GM12865 (cell line): ENCODE measurements around the gene CADM2.
"Not testable (repeated sequence)": the region's sequence is repeated elsewhere in the genome, so short reads cannot be mapped to it uniquely, and the experiment has no call there.

ENCODE experiments used
- DNase-seq: peaks from one replicate; pipeline ENCODE4 v3.0.0; 2010; ENCODE audit warnings: low read depth
- H3K4me3 ChIP-seq: 2 replicates; pipeline ENCODE4 v1.5.1; 2011; ENCODE audit warnings: mild to moderate bottlenecking, low read depth, low read length, control low read depth
- TF ChIP-seq, protein P1 (sequence below): IDR thresholded peaks from 2 replicates; pipeline ENCODE4 v1.5.1; 2011; ENCODE audit warnings: low read length, control low read depth, low read depth, inconsistent platforms; ENCODE audit not compliant: insufficient read depth; ENCODE audit errors: missing control alignments

CADM2 gene

DNA sequence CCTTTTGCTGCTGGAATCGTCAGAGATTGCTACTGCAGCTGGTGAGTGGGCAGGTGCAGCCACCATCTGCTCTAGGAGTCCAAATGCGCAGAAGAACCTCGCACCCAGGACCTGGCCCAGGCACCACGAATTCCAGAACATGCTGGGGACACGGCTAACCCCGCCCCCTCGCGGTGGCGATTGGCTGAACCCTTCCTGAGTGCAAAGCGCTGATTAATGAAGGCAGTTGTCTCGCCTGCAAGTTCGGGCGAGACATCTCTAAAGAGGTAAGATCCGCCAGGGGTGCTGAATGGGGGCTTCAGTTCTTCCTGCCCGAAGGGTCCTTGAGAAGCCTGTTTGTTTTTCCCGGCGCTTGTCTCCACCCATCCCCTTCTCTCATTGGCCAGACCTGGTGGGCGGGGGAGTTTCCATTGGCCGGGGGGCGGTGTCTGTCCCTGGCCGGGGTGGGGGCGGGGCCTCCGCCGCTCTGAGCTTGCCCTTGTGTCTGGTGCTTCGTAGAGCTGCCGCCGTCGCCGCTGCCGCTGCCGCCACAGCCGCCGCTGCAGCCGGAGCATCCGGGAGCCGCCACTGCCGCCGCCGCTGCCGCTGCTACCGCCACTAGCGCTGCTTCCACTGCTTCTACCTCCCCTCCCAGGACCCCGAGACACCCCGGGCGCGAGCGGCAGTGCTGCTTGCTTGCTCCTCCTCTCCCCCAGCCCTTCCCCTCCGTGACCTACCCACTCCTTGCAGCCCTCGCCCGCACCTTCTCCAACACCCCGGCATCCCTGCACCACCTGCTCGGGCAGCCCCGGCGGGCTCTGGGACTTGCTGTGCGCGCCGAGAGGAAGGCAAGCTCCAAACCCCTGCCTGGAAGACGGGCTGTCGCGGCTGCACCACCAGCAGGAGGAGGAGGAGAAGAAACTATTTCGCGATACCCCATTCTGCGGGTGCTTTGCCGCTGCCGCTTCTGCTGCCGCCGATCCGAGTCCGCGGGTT lies at the start of gene CADM2:
CADM2 (plus strand) TSS at position 495 of the 975 bp plus-strand sequence.
- peak; percentile 65 for DNase-seq
- H3K4me3 ChIP-seq, result peak within 1 kb of the TSS; percentile 29
- TF ChIP-seq, protein P1, sequence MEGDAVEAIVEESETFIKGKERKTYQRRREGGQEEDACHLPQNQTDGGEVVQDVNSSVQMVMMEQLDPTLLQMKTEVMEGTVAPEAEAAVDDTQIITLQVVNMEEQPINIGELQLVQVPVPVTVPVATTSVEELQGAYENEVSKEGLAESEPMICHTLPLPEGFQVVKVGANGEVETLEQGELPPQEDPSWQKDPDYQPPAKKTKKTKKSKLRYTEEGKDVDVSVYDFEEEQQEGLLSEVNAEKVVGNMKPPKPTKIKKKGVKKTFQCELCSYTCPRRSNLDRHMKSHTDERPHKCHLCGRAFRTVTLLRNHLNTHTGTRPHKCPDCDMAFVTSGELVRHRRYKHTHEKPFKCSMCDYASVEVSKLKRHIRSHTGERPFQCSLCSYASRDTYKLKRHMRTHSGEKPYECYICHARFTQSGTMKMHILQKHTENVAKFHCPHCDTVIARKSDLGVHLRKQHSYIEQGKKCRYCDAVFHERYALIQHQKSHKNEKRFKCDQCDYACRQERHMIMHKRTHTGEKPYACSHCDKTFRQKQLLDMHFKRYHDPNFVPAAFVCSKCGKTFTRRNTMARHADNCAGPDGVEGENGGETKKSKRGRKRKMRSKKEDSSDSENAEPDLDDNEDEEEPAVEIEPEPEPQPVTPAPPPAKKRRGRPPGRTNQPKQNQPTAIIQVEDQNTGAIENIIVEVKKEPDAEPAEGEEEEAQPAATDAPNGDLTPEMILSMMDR, result no peak

DNA sequence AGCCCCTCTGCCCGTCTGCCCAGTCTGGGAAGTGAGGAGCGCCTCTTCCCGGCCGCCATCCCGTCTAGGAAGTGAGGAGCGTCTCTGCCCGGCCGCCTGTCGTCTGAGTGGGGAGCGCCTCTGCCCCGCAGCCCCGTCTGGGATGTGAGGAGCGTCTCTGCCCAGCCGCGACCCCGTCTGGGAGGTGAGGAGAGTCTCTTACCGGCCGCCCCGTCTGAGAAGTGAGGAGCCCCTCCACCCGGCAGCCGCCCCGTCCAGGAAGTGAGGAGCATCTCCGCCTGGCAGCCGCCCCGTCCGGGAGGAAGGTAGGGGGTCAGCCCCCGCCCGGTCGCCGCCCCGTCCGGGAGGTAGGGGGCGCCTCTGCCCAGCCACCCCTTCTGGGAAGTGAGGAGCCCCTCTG lies 40.2 kb upstream of the CADM2 start:
- not testable (repeated sequence) for DNase-seq, H3K4me3 ChIP-seq

DNA sequence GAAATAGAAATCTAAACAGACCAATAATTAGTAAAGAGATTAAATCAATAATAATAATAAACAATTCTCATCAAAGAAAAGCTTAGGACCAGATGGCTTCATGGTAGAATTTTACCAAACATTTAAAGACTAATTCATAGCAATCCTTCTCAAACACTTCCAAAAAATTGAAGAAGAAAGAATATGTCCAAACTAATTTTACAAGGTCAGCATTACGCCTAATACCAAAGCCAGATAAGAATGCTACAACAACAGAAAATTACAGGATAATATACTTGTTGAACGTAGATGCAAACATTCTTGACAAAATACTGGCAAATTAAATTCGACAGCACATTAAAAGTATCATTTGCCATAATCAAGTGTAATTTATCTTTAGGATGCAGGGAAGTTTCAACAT lies 36.1 kb upstream of the CADM2 start:
- TF ChIP-seq, protein P1, result no peak
- no peak for DNase-seq
- no peak overlapping the region for H3K4me3 ChIP-seq

DNA sequence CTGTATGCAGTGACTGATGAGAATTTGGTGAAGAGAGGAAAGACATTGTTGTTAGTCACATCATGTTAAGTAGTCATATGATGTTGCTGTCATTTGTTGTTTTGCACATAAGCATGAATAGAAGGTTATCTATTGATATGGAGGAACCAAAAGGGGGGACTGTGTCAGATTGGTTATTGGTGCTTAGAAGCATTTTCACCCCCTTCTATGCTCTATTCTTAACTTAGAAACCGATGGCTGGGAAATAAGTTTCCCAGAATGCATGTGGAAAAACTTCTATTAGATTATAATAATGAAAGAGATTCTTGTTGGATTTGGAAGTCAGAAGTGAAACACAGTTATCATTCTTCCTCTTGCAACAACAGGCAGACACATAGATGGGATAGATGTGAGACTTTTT lies 33.2 kb upstream of the CADM2 start:
- DNase-seq, result no peak
- no peak overlapping the region for H3K4me3 ChIP-seq
- TF ChIP-seq, protein P1, result no peak

DNA sequence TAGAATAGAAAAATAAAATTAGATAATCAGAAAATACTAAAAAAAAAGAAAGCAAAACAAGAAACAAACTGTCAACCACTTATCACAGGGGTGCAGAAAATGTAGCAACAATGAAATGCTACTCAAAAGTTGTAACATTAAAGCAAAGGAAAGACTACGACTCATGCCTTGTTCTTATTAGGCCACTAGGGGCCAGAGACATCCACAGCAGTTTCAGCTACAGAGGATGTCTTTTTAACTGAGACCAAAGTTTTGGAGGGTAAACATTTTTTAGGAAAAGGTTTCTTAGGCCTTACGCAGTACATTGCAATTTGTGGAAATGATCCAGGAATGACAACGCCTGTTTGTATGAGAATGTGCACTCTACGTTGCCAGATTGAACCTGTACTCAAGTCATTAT lies 15.4 kb upstream of the CADM2 start:
- TF ChIP-seq, protein P1, result no peak

DNA sequence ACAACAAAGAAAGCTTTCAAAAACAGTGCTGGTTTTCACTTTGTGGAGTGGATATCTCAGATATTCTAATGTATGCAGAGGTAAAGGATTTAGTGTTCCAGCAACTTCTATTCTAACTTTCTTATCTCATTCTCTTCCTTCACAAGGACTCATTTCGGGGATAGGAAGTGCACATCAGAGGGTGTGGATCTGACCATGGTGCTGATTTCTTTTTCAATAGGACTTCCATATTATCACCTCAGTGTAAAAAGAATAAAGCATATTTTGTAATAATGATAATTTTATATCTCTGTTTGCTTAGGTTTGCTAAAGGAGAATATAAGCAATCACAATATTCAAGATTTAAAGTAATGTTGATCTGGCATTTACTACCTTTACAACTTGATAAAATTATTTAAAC lies 12.5 kb upstream of the CADM2 start:
- DNase-seq, result no peak
- TF ChIP-seq, protein P1, result no peak
- H3K4me3 ChIP-seq, result no peak overlapping the region

More for the DNA sequence above, 15.4 kb upstream of the CADM2 start:
- no peak for DNase-seq
- H3K4me3 ChIP-seq, result no peak overlapping the region

DNA sequence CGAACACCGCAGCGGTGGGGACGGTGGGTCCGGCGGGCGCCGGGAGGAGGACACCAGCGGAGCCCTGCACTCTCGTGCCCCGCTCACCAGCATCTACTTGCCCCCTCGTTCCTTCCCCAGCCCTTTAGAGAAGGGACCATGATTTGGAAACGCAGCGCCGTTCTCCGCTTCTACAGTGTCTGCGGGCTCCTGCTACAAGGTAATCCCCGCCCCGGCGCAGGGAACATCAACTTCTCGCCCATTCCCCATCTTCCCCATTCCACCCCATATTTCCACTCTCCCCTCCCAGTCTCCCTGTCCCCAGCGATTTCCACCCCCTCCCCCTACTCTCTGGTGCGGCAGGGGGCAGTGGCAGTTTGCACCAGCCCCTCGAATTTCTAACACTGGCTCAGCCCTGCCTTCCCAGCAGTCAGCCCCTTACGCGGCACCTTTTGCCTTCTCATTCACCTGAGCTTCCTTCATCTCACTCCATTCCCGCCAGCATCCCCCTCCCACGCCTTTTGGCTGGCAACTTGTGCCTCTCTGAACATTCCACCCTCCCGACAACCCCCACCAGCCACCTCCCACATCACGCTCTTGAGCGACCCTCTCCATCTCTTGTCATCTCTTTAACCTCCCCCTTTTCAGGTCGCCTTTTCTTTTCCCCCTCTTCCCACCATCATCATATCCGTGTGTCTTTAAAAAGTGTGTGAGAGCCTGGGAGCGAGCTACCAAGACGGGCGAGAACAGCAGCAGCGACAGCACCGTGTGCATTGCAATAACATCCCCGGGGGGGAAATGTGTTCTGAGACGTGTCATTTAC lies 882 bp downstream of the CADM2 start:
- H3K4me3 ChIP-seq, result no peak overlapping the region
- DNase-seq, result no peak
- TF ChIP-seq, protein P1, result no peak
